HG02938 (cell line): ENCODE measurements around the gene ZNF749.

ENCODE experiments used
- ATAC-seq: cut with Tn5 transposase; IDR thresholded peaks from one replicate; pipeline ENCODE4 v1.9.1; 2021; ENCODE audit warnings: mild to moderate bottlenecking, moderate library complexity; ENCODE audit not compliant: unreplicated experiment

Gene ZNF749

DNA sequence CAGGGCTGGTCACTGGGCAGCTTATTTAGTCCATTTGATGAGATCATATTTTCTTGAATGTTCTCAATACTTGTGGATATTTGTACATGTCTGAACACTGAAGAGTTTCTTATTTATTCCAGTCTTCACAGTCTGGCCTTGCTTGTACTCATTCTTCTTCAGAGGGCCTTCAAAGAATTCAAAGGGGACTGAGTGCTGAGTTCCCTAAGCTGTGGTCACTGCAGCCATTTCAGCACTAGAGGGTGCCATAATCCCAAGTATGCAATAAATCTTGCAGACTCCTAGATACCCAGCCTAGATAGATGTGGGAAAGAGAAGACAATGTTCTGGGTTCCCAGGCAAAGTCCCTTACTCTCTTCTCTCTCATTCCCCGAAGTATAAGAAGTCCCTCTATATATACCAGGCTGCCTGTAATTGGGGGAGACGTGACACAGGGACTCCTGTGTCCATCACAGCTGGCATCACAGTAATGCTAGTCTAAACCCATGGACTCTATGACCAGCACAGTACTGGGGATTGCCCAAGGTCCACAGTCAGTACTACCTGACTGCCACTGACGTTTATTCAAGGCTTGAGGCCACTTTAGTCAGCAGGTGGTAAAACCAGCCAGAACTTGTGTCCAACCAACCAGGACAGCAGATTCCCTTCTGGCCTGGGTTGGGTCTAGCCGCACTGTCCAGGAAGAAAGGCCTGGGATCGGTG is 30.7 kb downstream of the ZNF749 start:
- ATAC-seq, result no peak

DNA sequence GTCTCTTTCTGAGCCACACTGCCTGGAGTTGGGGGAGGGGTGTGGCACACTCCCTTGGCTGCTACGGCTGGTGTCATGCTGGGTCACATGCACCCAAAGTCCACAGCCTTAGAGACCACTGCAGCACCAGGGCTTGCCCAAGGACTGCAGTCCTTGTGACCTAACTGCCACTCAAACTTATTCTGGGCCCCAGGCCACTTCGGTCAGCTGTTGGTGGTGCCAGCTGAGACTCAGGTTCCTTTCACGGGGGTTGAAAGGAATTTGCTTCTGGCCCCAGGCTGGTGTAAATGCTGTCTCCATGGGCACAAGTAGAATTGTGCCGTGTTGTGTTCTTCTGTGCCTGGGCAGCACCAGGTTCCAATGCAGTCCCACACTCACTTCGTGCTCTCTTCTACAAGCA is 31.4 kb downstream of the ZNF749 start:
- no peak for ATAC-seq

DNA sequence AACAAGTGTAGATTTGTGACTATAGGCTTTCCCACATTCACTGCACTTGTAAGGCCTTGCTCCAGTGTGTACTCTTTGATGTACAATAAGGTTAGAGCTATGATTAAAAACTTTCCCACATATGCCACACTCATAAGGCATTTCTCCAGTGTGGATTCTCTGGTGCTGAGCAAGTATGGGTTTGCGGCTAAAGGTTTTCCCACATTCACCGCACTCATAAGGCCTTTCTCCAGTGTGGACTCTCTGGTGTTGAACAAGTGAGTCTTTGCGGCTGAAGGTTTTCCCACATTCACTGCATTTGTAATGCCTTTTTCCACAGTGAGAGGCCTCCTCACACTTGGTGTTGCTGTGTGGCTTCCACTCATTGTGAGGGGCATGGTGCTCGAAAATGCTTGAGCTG is 38.5 kb downstream of the ZNF749 start:
- no peak for ATAC-seq

DNA sequence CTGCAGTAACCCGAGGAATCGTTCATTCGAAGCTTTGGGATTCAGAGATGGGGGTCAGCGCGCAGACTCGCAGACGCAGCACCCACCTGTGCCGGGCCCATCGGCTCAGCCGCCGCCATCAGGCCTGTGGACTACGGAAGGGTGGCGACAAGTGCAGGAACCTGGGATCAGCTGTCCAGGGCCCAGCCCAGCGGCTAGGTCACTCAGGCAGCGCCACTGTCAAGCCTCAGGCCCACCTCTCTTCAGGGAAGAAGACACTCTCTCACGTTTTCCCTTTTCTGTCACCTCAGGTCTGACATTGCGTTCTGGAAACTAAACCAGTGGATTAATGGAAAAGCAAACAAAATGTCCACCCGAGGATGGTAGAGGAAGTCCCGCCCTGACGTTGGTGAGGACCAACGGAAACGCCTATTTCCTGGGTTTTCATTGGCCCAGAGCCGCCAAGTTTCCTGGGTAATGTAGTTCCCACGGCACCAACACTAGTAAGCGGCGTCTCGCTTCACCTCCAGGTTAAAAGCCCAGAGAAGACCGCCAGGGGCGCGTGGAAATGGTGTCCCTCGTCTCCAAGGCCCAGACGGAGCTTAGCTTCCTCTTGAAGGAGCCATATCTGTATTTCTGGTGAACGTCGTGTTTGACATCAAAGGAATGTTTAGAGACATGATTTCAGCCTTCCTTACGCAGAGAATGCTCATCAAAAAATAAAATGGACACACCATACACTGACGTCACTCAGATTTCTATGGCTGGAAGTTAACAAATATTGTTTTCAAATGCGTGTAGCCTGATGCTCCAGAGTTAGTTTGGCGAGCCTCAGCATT is 42.3 kb downstream of the ZNF749 start, which contains the start of gene ZNF772:
Gene ZNF772 (minus strand): TSS at position 376 of the 818 bp plus-strand sequence. CDS start 257 bp downstream, at position 119.
- ATAC-seq, result peak; percentile 94

DNA sequence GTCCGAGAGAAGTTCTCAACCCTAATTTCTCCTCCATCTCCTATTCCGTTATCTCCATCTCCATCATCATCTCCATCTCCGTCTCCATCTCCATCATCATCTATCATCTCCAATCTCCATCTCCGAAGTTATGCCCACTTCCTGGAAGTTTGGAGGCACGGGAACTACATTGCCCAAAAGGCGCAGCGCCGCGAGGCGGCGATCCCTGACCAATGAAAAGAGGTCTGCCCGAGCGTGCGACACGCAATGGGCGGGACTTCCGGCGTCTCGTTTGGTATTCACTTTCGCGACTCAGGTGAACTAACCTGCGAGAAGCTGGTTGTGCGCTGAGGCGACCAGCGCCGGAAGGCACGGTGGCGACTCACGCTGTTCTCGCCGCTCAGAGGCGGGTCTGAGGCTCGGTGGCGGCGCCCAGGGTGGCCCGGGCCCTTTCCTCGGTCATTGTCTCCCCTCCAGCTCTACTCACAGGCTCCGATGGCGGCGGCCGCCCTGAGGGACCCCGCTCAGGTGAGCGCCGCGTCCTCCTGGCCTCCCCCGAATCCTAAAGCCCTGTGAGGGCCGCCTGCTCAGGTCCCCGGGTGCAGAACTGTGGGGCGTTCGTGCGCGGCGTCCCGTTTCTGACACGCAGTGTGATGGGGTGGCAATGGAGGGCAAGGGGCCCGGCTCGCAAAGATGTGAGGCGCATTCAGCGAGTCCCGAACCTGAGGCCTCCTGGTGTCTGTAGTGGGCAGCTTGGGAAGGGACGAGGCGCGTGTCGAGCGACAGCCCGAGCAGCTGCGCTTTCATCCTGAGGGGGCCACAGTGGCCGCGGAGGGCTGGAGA is 52.6 kb downstream of the ZNF749 start, which contains the start of gene ZNF419:
Gene ZNF419 (plus strand): TSS at position 274 of the 822 bp plus-strand sequence. CDS start 201 bp downstream, at position 475.
- ATAC-seq, result peak; percentile 92

DNA sequence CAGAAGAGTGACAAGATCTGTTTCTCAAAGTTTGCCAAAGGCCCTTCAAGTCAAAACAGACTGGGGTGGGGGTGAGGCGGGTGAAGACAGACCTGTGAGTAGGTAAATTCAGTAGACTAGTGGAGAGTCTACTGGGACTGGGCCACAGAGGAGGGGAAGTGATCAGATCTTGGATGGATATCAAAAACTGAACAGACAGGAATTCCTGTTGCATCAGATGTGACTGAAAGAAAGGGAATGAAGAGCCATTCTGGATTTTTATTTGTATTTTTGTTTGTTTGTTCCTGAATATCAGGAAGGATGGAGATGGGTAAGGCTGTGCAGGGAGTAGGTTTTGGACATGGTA is 53.1 kb downstream of the ZNF749 start:
- ATAC-seq, result peak; percentile 15
